GM18526 (cell line): ENCODE measurements around the gene ECEL1.

Experiments
- POLR2A ChIP-seq: IDR thresholded peaks from 3 replicates; pipeline ENCODE4 v1.6.1; 2011; ENCODE audit not compliant: insufficient read length; ENCODE audit errors: extremely low read depth

Gene ECEL1

DNA sequence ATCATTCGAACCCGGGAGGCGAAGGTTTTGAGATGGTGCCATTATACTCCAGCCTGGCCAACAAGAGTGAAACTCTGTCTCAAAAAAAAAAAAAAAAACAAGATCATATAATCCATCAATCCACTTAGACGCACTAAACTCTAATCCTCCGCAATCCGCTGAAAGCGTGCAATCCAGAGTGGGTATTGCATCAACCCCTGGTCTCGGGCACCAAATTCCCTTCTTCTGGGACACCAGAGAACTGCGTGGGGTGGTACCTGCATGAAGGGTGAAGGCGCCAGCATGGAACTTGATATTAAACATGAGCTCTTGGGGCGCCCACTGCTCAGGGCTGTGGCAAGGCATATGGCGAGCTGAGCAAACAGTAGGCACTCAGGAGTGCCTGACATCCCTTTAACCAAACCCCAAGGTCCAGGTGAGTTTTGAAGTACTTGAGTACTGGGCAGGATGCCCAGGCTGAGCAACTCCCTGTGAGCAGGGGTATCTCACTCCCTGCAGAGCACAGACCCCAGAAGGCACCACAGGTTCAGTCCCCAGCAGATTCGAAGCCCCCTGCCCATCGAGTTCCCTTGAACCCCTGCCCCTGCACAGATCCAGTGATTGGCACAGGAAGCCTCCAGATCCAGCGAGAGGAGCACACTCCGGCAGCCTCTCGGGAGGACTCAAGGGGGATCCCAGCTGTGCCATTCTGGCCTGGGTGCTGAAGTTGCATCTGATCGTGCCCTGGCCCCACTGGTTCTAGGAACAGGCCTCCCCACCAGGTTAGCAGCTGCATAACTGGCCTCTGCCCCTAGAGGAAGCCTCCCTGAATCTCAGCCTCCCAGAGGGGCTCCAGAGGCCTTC lies 23.7 kb downstream of the ECEL1 start:
- no peak for TF ChIP-seq POLR2A

DNA sequence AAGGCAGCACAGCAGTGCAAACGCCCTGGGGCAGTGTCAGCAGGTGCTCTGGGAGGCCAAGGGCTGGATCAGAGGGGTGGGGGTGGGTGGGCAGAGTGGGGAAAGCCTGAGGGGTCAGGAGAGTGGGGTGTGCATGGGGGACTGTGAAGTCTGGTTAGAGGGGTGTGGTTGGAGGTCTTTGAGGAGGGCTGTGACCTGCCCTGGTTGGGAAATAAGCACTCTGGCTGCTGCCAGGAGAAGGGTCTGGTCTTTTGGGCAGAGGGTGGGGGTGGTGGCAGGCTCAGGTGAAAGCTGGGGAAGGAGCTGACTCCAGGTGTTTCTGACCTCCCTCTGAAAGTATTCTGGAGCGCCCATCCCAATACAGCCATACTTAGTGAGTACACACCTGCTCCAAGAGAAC lies 27.5 kb downstream of the ECEL1 start:
- TF ChIP-seq POLR2A, result no peak

GRCh38 chr2:232459419-232460035 lies 28.1 kb downstream of the ECEL1 start:
- no peak for TF ChIP-seq POLR2A

DNA sequence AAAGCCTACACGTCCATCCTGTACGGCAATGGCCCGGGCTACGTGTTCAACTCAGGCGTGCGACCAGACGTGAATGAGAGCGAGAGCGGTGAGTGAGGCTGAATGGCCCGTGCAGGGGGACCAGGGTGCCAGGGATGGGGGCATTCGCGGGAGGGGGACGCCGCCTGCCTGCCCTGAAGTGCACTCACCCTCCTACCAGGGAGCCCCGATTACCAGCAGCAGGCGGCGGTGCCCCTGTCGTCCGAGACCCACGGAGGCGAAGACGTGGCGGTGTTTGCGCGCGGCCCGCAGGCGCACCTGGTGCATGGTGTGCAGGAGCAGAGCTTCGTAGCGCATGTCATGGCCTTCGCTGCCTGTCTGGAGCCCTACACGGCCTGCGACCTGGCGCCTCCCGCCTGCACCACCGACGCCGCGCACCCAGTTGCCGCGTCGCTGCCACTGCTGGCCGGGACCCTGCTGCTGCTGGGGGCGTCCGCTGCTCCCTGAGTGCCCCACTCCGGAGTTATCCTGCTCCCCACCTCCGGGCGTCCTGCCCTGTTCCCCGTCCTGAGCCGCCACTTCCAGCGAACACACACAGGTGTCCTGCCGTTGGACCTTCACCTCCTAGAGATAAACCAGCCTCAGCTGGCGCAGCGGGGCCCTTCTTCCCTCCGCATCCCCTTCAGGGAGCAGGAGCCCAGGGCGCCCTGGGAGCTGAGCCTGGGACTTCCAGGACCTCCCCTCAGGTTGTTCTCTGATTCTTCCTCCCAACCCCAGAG lies 28.8 kb downstream of the ECEL1 start:
- TF ChIP-seq POLR2A, result no peak

DNA sequence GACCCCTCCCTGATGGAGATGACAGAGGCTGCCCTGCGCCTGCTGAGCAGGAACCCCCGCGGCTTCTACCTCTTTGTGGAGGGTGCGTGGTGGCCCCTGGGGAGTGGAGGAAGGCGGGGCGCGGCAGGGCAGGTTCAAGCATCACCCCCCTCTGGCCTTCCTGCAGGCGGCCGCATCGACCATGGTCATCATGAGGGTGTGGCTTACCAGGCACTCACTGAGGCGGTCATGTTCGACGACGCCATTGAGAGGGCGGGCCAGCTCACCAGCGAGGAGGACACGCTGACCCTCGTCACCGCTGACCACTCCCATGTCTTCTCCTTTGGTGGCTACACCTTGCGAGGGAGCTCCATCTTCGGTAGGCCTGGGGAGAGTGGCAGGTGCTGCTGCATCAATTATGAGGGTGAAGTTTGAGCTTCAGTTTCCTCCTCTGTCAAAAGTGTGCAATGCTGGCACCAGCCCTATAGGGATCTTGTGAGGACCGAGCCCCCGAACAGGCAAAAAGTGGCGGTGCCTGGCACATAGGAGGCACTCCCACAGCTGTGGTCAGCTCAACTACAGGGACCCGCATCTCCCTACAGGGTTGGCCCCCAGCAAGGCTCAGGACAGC lies 29.5 kb downstream of the ECEL1 start:
- TF ChIP-seq POLR2A, result no peak

DNA sequence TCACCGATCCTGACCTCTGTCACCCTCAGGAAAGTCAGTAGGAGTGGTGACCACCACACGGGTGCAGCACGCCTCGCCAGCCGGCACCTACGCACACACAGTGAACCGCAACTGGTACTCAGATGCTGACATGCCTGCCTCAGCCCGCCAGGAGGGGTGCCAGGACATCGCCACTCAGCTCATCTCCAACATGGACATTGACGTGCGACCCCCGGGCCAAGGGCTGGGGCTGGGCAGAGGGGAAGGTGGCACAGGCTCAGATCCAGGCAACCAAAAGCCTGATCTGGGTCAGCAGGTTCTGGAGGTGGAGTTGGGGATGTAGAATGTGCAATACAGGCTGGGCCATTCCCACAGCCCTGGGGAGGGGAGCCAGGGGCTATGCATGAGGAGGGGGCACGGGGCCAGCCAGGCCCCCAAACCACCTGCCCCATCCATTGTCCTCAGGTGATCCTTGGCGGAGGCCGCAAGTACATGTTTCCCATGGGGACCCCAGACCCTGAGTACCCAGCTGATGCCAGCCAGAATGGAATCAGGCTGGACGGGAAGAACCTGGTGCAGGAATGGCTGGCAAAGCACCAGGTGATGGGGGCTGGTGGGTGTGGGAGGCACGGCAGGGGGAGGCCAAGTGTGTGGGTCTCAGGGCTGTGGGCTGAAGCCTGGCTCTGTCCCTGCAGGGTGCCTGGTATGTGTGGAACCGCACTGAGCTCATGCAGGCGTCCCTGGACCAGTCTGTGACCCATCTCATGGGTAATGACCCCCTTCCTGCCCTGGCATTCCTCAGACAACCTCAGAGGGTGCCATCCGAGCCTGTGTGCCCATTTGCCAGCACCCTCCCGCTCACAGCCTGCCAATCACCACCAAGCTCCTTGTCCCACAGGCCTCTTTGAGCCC lies 30.3 kb downstream of the ECEL1 start:
- no peak for TF ChIP-seq POLR2A

DNA sequence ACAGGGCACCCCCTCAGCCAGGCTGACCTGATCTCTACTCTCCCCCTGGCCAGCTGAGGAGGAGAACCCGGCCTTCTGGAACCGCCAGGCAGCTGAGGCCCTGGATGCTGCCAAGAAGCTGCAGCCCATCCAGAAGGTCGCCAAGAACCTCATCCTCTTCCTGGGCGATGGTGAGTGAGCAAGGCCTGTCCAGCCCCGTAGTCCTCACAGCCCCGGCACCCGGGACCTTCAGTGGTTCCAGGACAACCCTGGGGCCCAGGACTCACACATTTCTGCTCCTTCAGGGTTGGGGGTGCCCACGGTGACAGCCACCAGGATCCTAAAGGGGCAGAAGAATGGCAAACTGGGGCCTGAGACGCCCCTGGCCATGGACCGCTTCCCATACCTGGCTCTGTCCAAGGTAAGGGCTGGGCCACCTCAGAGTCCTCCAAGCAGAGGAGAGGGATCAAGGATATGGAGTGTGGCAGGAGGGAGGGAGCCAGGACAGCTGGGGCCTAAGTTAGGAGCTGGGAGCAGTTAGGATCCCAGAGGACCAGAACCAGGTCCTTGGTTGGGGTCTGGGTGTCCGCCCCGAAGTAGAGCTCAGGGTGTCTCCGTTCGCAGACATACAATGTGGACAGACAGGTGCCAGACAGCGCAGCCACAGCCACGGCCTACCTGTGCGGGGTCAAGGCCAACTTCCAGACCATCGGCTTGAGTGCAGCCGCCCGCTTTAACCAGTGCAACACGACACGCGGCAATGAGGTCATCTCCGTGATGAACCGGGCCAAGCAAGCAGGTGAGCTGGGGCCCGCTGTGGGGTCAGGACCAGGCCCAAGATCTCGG lies 31.1 kb downstream of the ECEL1 start:
- no peak for TF ChIP-seq POLR2A

- no peak for TF ChIP-seq POLR2A
Measured at GRCh38 chr2:232455426-232456255, 32.0 kb downstream of the ECEL1 start, which contains the start of gene ALPI. TSS of gene ALPI (plus strand) at chr2:232456153. CDS start at chr2:232456200, 47 bp downstream.

- TF ChIP-seq POLR2A, result no peak
Measured at GRCh38 chr2:232454630-232455029, 33.0 kb downstream of the ECEL1 start.

GRCh38 chr2:232449964-232450363 lies 37.7 kb downstream of the ECEL1 start:
- TF ChIP-seq POLR2A, result no peak

DNA sequence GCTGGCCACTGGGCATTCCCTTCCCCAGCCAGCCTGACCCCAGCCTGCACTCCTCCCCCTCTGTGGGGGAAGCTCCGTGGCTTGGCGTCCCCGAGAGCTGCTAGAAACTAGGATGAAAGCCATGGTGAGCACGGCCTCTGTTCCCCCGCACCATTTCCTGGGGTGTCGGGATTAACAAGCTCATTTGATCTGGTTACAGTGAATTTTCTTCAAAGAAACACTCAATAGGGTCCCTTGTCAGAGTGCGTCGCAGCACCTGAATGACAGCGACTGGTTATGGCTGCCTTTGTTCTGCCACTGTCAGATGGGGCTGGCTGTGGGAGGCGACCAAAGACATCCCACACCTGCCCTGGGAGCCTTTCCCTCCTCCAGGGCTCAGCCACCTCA lies 39.3 kb downstream of the ECEL1 start:
- TF ChIP-seq POLR2A, result no peak

- TF ChIP-seq POLR2A, result no peak
Measured at GRCh38 chr2:232447638-232448303, 39.9 kb downstream of the ECEL1 start.

- no peak for TF ChIP-seq POLR2A
Measured at GRCh38 chr2:232447091-232447620, 40.5 kb downstream of the ECEL1 start.
